GM12892 (cell line): Measurements from ENCODE around the gene RGS10.

Experiments used
- POLR2A ChIP-seq: IDR thresholded peaks from 2 replicates; pipeline ENCODE4 v1.6.1; 2011; ENCODE audit warnings: low read depth, low read length, control low read depth
- TAF1 ChIP-seq: IDR thresholded peaks from 2 replicates; pipeline ENCODE4 v1.6.1; 2011; ENCODE audit warnings: low read depth, mild to moderate bottlenecking, control low read depth, low read length, borderline replicate concordance

- TF ChIP-seq POLR2A: no peak
- TF ChIP-seq TAF1: no peak
Observed at GRCh38 chr10:119523895-119524719, 18.4 kb downstream of the RGS10 start.
